Measurements from ENCODE around the gene CDC42BPA.

Gene CDC42BPA

GRCh38 chr1:227219715-227220292, 98.5 kb downstream of the CDC42BPA start:
- no peak for TF ChIP-seq CTCF (IDR thresholded peaks at IDR 0.05; ENCODE audit: borderline replicate concordance, insufficient read depth, low read depth, low read length)
- no peak overlapping the region for H3K4me3 ChIP-seq (ENCODE audit: low read depth, low read length)

- H3K4me3 ChIP-seq (ENCODE audit: low read depth, low read length) = no peak overlapping the region
- no peak for TF ChIP-seq CTCF (IDR thresholded peaks at IDR 0.05; ENCODE audit: borderline replicate concordance, insufficient read depth, low read depth, low read length)
Observed at GRCh38 chr1:227218870-227219573, 99.3 kb downstream of the CDC42BPA start.

- no peak for TF ChIP-seq CTCF (IDR thresholded peaks at IDR 0.05; ENCODE audit: borderline replicate concordance, insufficient read depth, low read depth, low read length)
- H3K4me3 ChIP-seq (ENCODE audit: low read depth, low read length) = no peak overlapping the region
Observed at GRCh38 chr1:227215863-227216510, 102.3 kb downstream of the CDC42BPA start.

- no peak overlapping the region for H3K4me3 ChIP-seq (ENCODE audit: low read depth, low read length)
- TF ChIP-seq CTCF (IDR thresholded peaks at IDR 0.05; ENCODE audit: borderline replicate concordance, insufficient read depth, low read depth, low read length) = no peak
Observed at GRCh38 chr1:227214207-227214606, 104.1 kb downstream of the CDC42BPA start.

GRCh38 chr1:227213426-227213825, 104.9 kb downstream of the CDC42BPA start:
- H3K4me3 ChIP-seq (ENCODE audit: low read depth, low read length) = no peak overlapping the region
- no peak for TF ChIP-seq CTCF (IDR thresholded peaks at IDR 0.05; ENCODE audit: borderline replicate concordance, insufficient read depth, low read depth, low read length)

GRCh38 chr1:227212164-227212563, 106.1 kb downstream of the CDC42BPA start:
- no peak overlapping the region for H3K4me3 ChIP-seq (ENCODE audit: low read depth, low read length)
- no peak for TF ChIP-seq CTCF (IDR thresholded peaks at IDR 0.05; ENCODE audit: borderline replicate concordance, insufficient read depth, low read depth, low read length)

- TF ChIP-seq CTCF (IDR thresholded peaks at IDR 0.05; ENCODE audit: borderline replicate concordance, insufficient read depth, low read depth, low read length) = no peak
Observed at GRCh38 chr1:227210604-227211003, 107.7 kb downstream of the CDC42BPA start.

More at GRCh38 chr1:227210604-227211003, 107.7 kb downstream of the CDC42BPA start:
- no peak overlapping the region for H3K4me3 ChIP-seq (ENCODE audit: low read depth, low read length)

All from GM12875 (cell line).